Activated CD4-positive, alpha-beta memory T cell treated with anti-CD3 and anti-CD28 coated beads, Interleukin-2, amount 10 ng/mL, durations not matched to agents 7 days and 5 days (primary cell): Measurements from ENCODE around the gene PPARA. TPM values are rescaled to one million over a fixed set of nuclear protein-coding genes. Genes with fewer than 3 reads are reported as not detected.

ENCODE experiments used
- CTCF ChIA-PET: fragments of 350-600 bp; sonication (Branson Sonifier 250); formaldehyde crosslinking; loops from one replicate; lab custom pipeline; 2021; ENCODE audit warnings: antibody characterized with exemption, inconsistent platforms; lab: Charles Lee
- POLR2A ChIA-PET: fragments of 350-600 bp; sonication (Branson Sonifier 250); formaldehyde crosslinking; loops from one replicate; lab custom pipeline; 2021; ENCODE audit warnings: antibody characterized with exemption; lab: Charles Lee
- DNase-seq: peaks from one replicate; pipeline ENCODE4 v3.0.0-alpha.2; 2020
- H3K27ac Mint-ChIP-seq: one replicate; pipeline ENCODE4 v1.8.0; 2021; ENCODE audit warnings: mild to moderate bottlenecking, mixed read lengths
- H3K27me3 Mint-ChIP-seq: one replicate; pipeline ENCODE4 v1.8.0; 2021; ENCODE audit warnings: mixed read lengths
- H3K36me3 Mint-ChIP-seq: one replicate; pipeline ENCODE4 v1.8.0; 2021; ENCODE audit warnings: low read depth, mixed read lengths
- H3K4me1 Mint-ChIP-seq: one replicate; pipeline ENCODE4 v1.8.0; 2021; ENCODE audit warnings: mixed read lengths
- H3K4me3 Mint-ChIP-seq: one replicate; pipeline ENCODE4 v1.8.0; 2021; ENCODE audit warnings: mild to moderate bottlenecking, mixed read lengths
- H3K9me3 Mint-ChIP-seq: one replicate; pipeline ENCODE4 v1.8.0; 2021; ENCODE audit warnings: mixed read lengths
- total RNA-seq, 2 experiments: library from RNA; stranded (reverse); gene quantifications; one replicate each; pipeline ENCODE4 v1.2.3, GENCODE V29; 2021

The PPARA gene
- total RNA-seq, 2 experiments from 2014 or later = 12.9 to 13.4 TPM

DNA sequence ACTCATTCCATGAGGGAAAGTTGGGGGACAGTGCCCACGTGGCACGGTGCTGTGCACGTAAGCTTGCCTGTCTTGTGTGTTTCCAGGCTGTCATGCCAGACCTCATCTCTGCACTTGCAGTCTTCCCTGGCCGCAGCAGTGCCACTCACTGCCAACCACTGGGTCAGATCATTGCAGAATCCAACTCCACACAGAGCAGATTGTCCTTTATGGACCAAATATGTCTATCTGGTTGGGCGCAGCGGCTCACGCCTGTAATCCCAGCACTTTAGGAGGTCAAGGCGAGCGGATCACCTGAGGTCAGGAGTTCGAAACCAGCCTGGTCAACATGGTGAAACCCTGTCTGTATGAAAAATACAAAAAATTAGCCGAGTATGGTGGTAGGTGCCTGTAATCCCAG, 4.4 kb upstream of the PPARA start:
- CTCF ChIA-PET = no interaction called here
- no peak for DNase-seq

DNA sequence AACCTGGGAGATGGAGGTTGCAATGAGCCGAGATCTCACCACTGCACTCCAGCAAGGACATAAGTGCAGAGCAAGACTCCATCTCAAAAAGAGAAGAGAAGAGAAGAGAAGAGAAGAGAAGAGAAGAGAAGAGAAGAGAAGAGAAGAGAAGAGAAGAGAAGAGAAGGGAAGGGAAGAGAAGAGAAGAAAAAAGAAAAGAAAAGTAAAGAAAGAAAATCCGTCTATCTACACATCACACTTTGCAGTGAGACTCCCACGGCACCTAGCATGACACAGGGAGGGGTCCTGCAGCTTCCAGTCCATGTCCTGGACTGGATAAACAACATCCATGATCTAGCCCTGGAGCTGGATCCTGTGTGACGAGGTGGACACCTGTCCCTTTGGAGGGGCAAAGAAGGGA, 4.0 kb upstream of the PPARA start:
- Mint-ChIP-seq H3K9me3 (no peaks in the 10 kb centered on the region), H3K4me3 (no peak overlapping the region), H3K36me3 (peaks cover 5% of the 10 kb centered on the region), H3K27me3 (peaks cover 44% of the 10 kb centered on the region), H3K27ac (no peak overlapping the region), H3K4me1 (peaks cover 13% of the 10 kb centered on the region)
- CTCF ChIA-PET = no interaction called here
- POLR2A ChIA-PET = interaction anchor here (1.6 kb wide), 1 partner anchor 9 kb away, joined by 5 read pairs; no protein-coding TSS in a partner anchor
- no peak for DNase-seq

More for the DNA sequence above, 4.4 kb upstream of the PPARA start:
- POLR2A ChIA-PET = interaction anchor here (1.6 kb wide), 1 partner anchor 10 kb away, joined by 5 read pairs; no protein-coding TSS in a partner anchor
- Mint-ChIP-seq H3K4me1 (peaks cover 15% of the 10 kb centered on the region), H3K36me3 (peaks cover 5% of the 10 kb centered on the region), H3K27me3 (peaks cover 44% of the 10 kb centered on the region), H3K27ac (no peak overlapping the region), H3K9me3 (no peaks in the 10 kb centered on the region), H3K4me3 (no peak overlapping the region)

DNA sequence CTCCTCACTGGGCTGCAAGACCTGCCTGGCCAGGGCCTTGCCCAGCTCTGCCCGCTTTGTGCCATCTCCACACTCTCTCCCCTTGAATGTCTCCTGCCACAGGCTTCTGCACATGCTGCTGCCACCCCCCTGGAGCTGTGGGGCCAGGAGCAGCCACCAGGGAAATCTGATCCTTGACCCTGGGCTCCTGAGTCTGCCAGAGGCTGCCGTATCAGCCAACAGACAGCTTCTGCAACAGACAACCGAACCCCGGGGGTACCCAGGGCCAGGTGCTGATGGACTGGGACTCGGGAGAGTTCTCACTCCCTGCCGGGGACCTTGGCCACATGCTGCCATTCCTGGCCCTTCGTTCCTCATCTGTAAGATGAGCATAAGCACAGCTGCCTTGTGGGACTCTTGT, 3.3 kb upstream of the PPARA start:
- peaks cover 5% of the 10 kb centered on the region for H3K36me3 Mint-ChIP-seq
- H3K27ac Mint-ChIP-seq = no peak overlapping the region
- CTCF ChIA-PET = no interaction called here
- peaks cover 44% of the 10 kb centered on the region for H3K27me3 Mint-ChIP-seq
- POLR2A ChIA-PET = interaction anchor here (1.6 kb wide), 1 partner anchor 9 kb away, joined by 5 read pairs; no protein-coding TSS in a partner anchor
- no peaks in the 10 kb centered on the region for H3K9me3 Mint-ChIP-seq
- DNase-seq = no peak
- no peak overlapping the region for H3K4me3 Mint-ChIP-seq
- H3K4me1 Mint-ChIP-seq = peaks cover 13% of the 10 kb centered on the region

DNA sequence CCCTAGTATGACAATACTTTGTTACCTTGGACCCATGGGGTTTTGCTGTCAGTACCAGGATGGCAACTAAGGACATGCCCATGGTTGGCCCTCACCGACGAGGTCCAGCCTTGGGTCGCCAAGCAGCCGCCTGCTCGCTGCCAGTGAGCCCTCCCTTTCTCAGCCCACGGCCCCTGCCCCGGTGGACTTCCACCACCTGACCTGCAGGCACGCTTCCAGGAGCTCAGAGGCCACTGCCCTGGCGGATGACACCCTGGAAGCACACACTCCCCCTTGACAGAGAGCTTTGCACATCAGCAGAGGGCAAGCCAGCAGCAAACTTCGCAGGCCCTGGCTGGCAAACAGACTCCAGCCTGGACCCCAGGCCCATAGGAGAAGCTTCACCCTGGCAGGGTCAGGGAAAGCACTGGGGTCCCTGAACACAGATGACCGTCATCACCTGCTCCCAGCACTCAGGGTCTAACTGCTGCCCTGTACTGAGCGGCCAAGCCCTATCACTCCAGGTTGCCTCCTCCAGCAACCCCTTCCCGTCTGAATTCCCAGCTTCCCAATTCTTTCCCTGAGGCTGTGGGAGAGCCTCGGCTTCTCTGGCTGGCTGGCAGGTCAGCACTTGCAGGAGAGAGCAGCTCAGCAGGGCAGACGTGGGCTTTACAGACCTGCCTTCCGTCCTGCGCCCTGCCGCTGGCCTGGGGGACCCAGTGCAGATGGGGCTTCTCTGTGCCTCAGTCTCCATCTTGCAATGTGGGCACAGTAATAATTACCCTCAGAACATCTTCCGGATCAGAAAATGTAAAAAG, 2.7 kb upstream of the PPARA start:
- H3K4me3 Mint-ChIP-seq = no peak overlapping the region
- CTCF ChIA-PET = no interaction called here
- H3K36me3 Mint-ChIP-seq = peaks cover 9% of the 10 kb centered on the region
- H3K4me1 Mint-ChIP-seq = peaks cover 18% of the 10 kb centered on the region
- peaks cover 44% of the 10 kb centered on the region for H3K27me3 Mint-ChIP-seq
- no peak for DNase-seq
- no peaks in the 10 kb centered on the region for H3K9me3 Mint-ChIP-seq
- POLR2A ChIA-PET = interaction anchor here (1.6 to 2.3 kb wide), 2 partner anchors 8 to 103 kb away, joined by 5 to 15 read pairs; partner anchors contain the start of gene CDPF1
- H3K27ac Mint-ChIP-seq = no peak overlapping the region

DNA sequence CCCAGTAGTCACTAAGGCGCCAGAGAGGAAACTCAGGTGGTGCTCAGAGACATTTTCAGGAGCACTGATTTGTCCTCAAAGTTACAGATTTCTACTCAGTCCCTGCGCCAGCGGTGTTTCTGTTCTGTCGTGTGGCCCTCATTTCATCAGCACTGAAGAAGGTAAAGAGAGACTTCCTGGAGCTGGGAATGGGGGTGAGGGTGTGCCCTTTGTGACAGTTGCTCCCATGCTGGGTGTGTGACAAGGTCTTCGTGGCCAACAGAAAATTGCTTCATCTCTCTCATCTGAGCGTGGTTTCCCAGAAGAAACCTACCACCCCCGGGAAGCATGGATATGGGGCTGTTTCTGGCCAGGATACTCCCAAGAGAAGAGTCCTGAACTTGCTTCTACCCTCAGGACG, 2.0 kb upstream of the PPARA start:
- DNase-seq = no peak
- Mint-ChIP-seq H3K9me3 (no peaks in the 10 kb centered on the region), H3K27me3 (peaks cover 43% of the 10 kb centered on the region), H3K27ac (no peak overlapping the region), H3K4me3 (no peak overlapping the region), H3K4me1 (peaks cover 18% of the 10 kb centered on the region), H3K36me3 (peaks cover 9% of the 10 kb centered on the region)
- ChIA-PET CTCF (interaction anchor here (1.0 to 1.3 kb wide), 2 partner anchors 142 to 148 kb away, joined by 4 to 5 read pairs; partner anchors contain the start of gene GTSE1), POLR2A (interaction anchor here (0.7 to 2.3 kb wide), 4 partner anchors 27 to 188 kb away, joined by 3 to 15 read pairs (median 7); partner anchors contain the start of genes CDPF1, GTSE1 and TRMU)

DNA sequence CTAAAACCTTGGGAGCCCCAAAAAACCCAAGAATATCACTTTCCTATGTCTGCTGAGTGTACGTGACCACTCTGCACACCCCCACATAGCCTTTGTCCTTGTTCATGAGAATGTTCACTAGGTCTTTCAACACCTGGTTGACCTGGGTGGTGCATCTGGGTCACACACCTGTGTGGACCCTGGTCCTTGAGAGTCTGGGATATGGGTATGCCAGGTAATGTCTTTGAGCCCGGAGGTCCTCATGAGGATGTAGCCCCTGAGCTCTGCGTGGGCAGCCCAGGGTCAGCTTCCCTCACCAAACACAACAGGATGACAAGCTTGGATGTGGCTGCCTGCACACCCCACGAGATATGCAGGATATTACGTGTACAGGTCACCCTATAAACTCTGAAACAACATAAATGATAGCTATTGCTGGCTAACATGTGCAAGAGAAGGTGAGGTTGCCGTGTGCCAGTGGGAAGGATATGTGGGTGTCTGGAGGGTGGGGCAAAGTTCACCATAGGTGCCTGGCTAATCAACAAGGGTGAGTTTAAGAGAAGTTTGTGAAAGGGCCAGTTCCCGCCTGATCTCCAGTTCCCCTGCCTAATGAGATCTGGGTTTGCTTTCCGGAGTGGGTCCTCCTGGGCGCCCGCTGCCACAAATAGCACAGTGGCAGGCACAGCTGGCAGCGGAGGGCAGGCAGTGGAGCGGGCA, 1.4 kb upstream of the PPARA start:
- peaks cover 40% of the 10 kb centered on the region for H3K27me3 Mint-ChIP-seq
- peaks cover 9% of the 10 kb centered on the region for H3K36me3 Mint-ChIP-seq
- ChIA-PET CTCF (interaction anchor here (1.0 to 1.3 kb wide), 2 partner anchors 143 to 147 kb away, joined by 4 to 5 read pairs; partner anchors contain the start of gene GTSE1), POLR2A (interaction anchor here (0.7 to 2.3 kb wide), 8 partner anchors 8 to 187 kb away, joined by 3 to 15 read pairs (median 3); partner anchors contain the start of genes CDPF1, GTSE1 and TRMU)
- no peak for DNase-seq
- no peaks in the 10 kb centered on the region for H3K9me3 Mint-ChIP-seq
- H3K4me3 Mint-ChIP-seq = peak overlapping the region; percentile 69
- H3K27ac Mint-ChIP-seq = peak overlapping the region; percentile 36
- peaks cover 18% of the 10 kb centered on the region for H3K4me1 Mint-ChIP-seq

DNA sequence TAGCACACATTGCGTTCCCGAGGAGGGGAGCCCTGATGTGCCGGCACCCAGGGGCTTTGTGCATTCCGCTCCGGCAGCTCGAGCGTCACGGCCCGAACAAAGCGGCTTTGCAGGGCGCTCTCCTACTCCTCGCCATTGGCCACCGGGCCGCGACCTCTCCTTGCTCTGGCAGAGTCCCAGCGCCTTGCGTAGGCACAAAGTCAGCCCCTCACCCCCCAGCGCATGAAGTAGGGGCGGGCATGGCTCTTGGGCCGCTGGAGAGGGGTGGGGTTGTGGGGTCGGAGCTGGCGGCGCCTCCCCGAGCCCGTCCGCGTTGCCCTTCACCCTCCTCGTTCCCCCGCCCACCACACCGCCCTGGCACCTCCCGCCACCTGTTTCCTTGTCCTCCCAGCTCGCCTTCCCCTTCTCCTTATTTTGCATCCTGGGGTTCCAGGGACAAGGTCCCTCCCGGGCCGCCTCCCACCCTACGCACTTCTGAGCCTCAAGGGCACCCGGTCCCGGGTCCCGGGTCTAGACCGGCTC, 753 bp upstream of the PPARA start:
- Mint-ChIP-seq H3K4me1 (peaks cover 18% of the 10 kb centered on the region), H3K27me3 (peaks cover 40% of the 10 kb centered on the region), H3K9me3 (no peaks in the 10 kb centered on the region), H3K27ac (no peak overlapping the region), H3K36me3 (peaks cover 9% of the 10 kb centered on the region), H3K4me3 (peak overlapping the region; percentile 69)
- CTCF ChIA-PET = interaction anchor here (1.0 to 1.3 kb wide), 2 partner anchors 144 to 146 kb away, joined by 4 to 5 read pairs; partner anchors contain the start of gene GTSE1
- no peak for DNase-seq
- POLR2A ChIA-PET = interaction anchor here (0.7 to 2.3 kb wide), 7 partner anchors 9 to 187 kb away, joined by 3 to 15 read pairs (median 3); partner anchors contain the start of genes CDPF1, GTSE1 and TRMU

DNA sequence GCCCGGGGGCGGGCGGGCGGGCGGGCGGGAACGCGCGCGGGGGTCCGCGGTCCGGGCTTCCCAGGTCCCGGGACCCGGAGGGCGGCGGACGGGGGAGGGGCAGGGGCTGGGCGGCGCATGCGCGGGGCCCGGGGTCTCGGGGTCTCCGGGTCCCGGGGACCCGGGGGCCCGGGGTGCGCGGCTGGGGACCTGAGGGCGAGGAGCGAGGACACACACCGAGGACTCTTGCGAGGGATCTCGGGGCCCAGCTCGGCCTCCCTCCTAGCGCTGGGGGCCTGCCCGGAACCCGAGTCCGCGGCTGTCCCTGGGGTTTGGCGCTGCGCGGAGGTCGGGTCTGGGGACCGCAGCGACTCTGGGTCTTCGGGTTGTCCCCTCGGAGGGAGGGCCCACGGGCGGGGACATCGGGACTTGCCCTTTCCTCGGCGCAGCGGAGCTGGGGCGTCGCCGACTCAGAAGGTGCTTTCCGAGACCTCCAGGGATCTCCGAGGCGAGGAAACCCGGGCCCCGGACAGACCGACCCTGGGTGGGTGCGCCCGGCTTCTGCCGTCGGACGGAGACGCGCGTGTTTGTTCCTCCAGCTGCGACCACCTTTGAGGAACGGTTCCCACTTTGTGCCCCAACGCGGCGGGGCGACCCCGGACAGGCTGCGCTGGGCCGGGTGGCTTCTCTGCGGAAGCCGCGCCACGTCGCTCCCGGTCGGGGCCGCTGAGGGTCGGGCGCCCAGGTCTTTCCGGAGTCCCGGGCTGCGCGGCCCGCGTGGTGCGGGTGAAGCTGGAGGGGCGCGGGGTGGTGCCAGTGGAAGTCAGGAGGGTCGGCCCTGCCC, 540 bp downstream of the PPARA start:
- POLR2A ChIA-PET = interaction anchor here (0.6 to 2.7 kb wide), 11 partner anchors 11 to 185 kb away, joined by 3 to 12 read pairs (median 3); partner anchors contain the start of genes CDPF1, GTSE1 and TRMU
- Mint-ChIP-seq H3K4me1 (peaks cover 18% of the 10 kb centered on the region), H3K36me3 (peaks cover 12% of the 10 kb centered on the region), H3K27ac (peak overlapping the region; percentile 16), H3K4me3 (peak overlapping the region; percentile 73), H3K27me3 (peaks cover 37% of the 10 kb centered on the region), H3K9me3 (no peaks in the 10 kb centered on the region)
- CTCF ChIA-PET = interaction anchor here (1.5 to 2.1 kb wide), 2 partner anchors 145 to 162 kb away, joined by 4 to 8 read pairs; no protein-coding TSS in a partner anchor
- DNase-seq = peak; percentile 56

DNA sequence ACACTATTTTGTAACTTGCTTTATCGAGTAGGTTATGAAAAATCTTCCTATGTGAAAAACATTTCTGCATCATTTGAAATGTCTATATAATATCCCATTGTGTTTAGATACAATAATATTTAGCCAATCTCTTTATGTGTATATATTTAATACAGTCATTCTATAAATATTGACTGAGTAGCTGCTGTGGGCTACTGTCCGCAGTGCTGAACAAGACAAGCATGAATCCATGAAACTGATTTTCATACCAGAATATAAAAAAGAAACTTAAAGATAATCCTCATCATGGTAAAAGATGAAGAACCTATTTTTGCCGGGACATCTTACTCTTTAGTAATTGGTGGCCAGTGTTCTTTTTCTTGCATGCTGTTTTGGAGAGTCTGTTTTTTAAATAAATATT, 3.6 kb downstream of the PPARA start:
- peaks cover 12% of the 10 kb centered on the region for H3K36me3 Mint-ChIP-seq
- ChIA-PET CTCF (no interaction called here), POLR2A (no interaction called here)
- H3K27me3 Mint-ChIP-seq = peaks cover 8% of the 10 kb centered on the region
- H3K9me3 Mint-ChIP-seq = no peaks in the 10 kb centered on the region
- H3K4me1 Mint-ChIP-seq = peaks cover 15% of the 10 kb centered on the region
- H3K27ac Mint-ChIP-seq = no peak overlapping the region
- DNase-seq = no peak
- no peak overlapping the region for H3K4me3 Mint-ChIP-seq

DNA sequence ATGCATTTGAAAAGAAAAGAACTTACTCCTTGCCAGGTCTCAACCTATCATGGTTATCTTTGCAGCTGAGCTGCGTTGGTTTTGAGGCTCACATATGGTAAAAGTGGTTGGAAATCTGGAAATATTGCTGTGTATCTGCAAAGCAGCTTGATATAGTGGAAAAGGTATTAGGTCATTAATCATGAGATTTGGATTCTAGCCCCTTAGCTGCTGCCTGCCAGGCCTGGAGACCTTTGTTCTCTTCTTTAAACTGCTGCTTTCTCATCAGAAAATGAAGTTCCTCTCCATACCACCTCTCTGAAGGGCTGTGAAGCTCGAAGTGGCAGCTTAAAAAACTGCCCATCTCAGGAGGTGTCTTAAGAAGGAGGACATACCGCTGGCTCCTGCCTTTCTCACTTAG, 5.7 kb downstream of the PPARA start:
- peaks cover 9% of the 10 kb centered on the region for H3K36me3 Mint-ChIP-seq
- POLR2A ChIA-PET = interaction anchor here (1.6 kb wide), 1 partner anchor 9 kb away, joined by 5 read pairs; no protein-coding TSS in a partner anchor
- CTCF ChIA-PET = interaction anchor here (1.5 kb wide), 1 partner anchor 143 kb away, joined by 3 read pairs; no protein-coding TSS in a partner anchor
- H3K4me3 Mint-ChIP-seq = no peak overlapping the region
- H3K27ac Mint-ChIP-seq = no peak overlapping the region
- no peak for DNase-seq
- no peaks in the 10 kb centered on the region for H3K9me3 Mint-ChIP-seq
- peaks cover 9% of the 10 kb centered on the region for H3K4me1 Mint-ChIP-seq
- H3K27me3 Mint-ChIP-seq = no peaks in the 10 kb centered on the region

DNA sequence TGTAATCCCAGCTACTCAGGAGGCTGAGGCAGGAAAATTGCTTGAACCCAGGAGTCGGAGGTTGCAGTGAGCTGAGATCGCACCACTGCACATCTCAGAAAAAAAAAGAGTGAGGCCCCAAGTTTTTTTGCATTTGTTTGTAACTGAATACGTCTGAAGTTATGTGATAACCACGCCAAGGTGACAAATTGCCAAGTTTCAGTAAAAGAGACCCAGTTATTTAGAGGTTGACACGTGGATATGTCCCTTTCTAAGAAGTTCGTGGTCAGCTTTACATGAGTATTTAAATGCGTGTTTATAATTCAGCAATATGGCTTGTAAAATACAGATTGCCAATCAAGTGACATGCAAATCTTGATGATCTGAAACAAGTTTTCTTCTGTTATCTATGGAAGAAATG, 8.0 kb downstream of the PPARA start:
- Mint-ChIP-seq H3K9me3 (no peaks in the 10 kb centered on the region), H3K4me1 (peaks cover under 1% of the 10 kb centered on the region), H3K27ac (no peak overlapping the region), H3K4me3 (no peak overlapping the region), H3K27me3 (no peaks in the 10 kb centered on the region), H3K36me3 (peaks cover 5% of the 10 kb centered on the region)
- ChIA-PET POLR2A (no interaction called here), CTCF (no interaction called here)
- DNase-seq = no peak

DNA sequence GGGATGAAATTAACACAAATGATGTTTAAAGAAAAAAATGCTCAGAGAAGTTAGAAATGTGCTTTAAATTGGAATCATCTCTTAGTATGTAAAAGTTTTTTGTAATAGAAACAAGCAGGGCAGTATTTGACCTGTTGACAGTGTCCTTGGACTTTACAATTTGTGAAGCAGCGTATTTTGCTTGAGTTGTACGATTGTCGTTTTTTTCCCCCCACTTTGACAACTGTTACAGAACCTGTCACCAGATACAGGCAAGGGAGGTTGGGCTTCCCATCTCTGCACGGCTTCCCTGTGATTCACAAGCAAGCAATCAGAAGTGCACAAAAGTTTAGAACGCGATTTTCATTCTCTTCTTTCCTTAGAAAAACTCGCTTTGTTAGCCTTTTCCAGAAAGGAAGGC, 8.9 kb downstream of the PPARA start:
- peaks cover 5% of the 10 kb centered on the region for H3K36me3 Mint-ChIP-seq
- CTCF ChIA-PET = no interaction called here
- H3K27ac Mint-ChIP-seq = no peak overlapping the region
- DNase-seq = no peak
- no peaks in the 10 kb centered on the region for H3K9me3 Mint-ChIP-seq
- no peaks in the 10 kb centered on the region for H3K27me3 Mint-ChIP-seq
- POLR2A ChIA-PET = no interaction called here
- no peak overlapping the region for H3K4me3 Mint-ChIP-seq
- H3K4me1 Mint-ChIP-seq = peaks cover 1% of the 10 kb centered on the region
